IPS-20b (cell line): ENCODE measurements around the gene POLR2E.

Experiments used
- H3K27ac ChIP-seq: one replicate; pipeline ENCODE4 v1.5.1; 2013; ENCODE audit warnings: low read length
- H3K27me3 ChIP-seq: 2 replicates; pipeline ENCODE4 v1.6.1; 2013; ENCODE audit warnings: mild to moderate bottlenecking, low read length, inconsistent platforms; ENCODE audit not compliant: insufficient read depth
- H3K36me3 ChIP-seq: 2 replicates; pipeline ENCODE4 v1.6.1; 2013; ENCODE audit warnings: low read depth, mild to moderate bottlenecking, inconsistent platforms, low read length, moderate library complexity; ENCODE audit not compliant: insufficient read depth
- H3K4me1 ChIP-seq: 2 replicates; pipeline ENCODE4 v1.6.1; 2013; ENCODE audit warnings: mild to moderate bottlenecking, control low read depth, inconsistent platforms, low read length, moderate library complexity; ENCODE audit not compliant: insufficient read depth
- H3K4me3 ChIP-seq: 2 replicates; pipeline ENCODE4 v1.5.1; 2013; ENCODE audit warnings: mild to moderate bottlenecking, low read length, inconsistent platforms
- H3K9ac ChIP-seq: 2 replicates; pipeline ENCODE4 v1.6.1; 2013; ENCODE audit warnings: low read depth, mild to moderate bottlenecking, inconsistent platforms, low read length, moderate library complexity
- H3K9me3 ChIP-seq: 2 replicates; pipeline ENCODE4 v1.6.1; 2013; ENCODE audit warnings: mild to moderate bottlenecking, low read depth, low read length, inconsistent platforms; ENCODE audit not compliant: insufficient read depth

The POLR2E gene

GRCh38 chr19:1087813-1088415 is 7.3 kb downstream of the POLR2E start:
- no peak overlapping the region for H3K4me3 ChIP-seq
- no peak overlapping the region for H3K9ac ChIP-seq
- peaks cover 75% of the 10 kb centered on the region for H3K36me3 ChIP-seq
- H3K27ac ChIP-seq = no peak overlapping the region
- no peaks in the 10 kb centered on the region for H3K27me3 ChIP-seq
- H3K9me3 ChIP-seq = no peaks in the 10 kb centered on the region
- no peaks in the 10 kb centered on the region for H3K4me1 ChIP-seq

- Histone ChIP-seq H3K9me3 (no peaks in the 10 kb centered on the region), H3K27ac (no peak overlapping the region), H3K9ac (no peak overlapping the region), H3K4me3 (no peak overlapping the region), H3K36me3 (peaks cover 66% of the 10 kb centered on the region), H3K27me3 (no peaks in the 10 kb centered on the region), H3K4me1 (no peaks in the 10 kb centered on the region)
These were observed 8.6 kb downstream of the POLR2E start for GRCh38 chr19:1086613-1087012.

GRCh38 chr19:1085676-1086442 is 9.3 kb downstream of the POLR2E start:
- Histone ChIP-seq H3K36me3 (peaks cover 59% of the 10 kb centered on the region), H3K4me1 (no peaks in the 10 kb centered on the region), H3K4me3 (no peak overlapping the region), H3K9ac (no peak overlapping the region), H3K9me3 (no peaks in the 10 kb centered on the region), H3K27ac (no peak overlapping the region), H3K27me3 (no peaks in the 10 kb centered on the region)

GRCh38 chr19:1085053-1085658 is 10.0 kb downstream of the POLR2E start:
- Histone ChIP-seq H3K4me3 (no peak overlapping the region), H3K36me3 (peaks cover 55% of the 10 kb centered on the region), H3K9ac (no peak overlapping the region), H3K9me3 (no peaks in the 10 kb centered on the region), H3K27ac (no peak overlapping the region), H3K4me1 (no peaks in the 10 kb centered on the region), H3K27me3 (no peaks in the 10 kb centered on the region)

- Histone ChIP-seq H3K27ac (no peak overlapping the region), H3K27me3 (no peaks in the 10 kb centered on the region), H3K9me3 (no peaks in the 10 kb centered on the region), H3K4me1 (no peaks in the 10 kb centered on the region), H3K9ac (no peak overlapping the region), H3K36me3 (peaks cover 55% of the 10 kb centered on the region), H3K4me3 (no peak overlapping the region)
These were observed 10.9 kb downstream of the POLR2E start for GRCh38 chr19:1084024-1084868.

- no peaks in the 10 kb centered on the region for H3K4me1 ChIP-seq
- no peak overlapping the region for H3K9ac ChIP-seq
- no peaks in the 10 kb centered on the region for H3K9me3 ChIP-seq
- no peaks in the 10 kb centered on the region for H3K27me3 ChIP-seq
- H3K4me3 ChIP-seq = no peak overlapping the region; the same call in 1 of the 2 replicates
- peaks cover 46% of the 10 kb centered on the region for H3K36me3 ChIP-seq
- H3K27ac ChIP-seq = no peak overlapping the region
These were observed 12.0 kb downstream of the POLR2E start for GRCh38 chr19:1082928-1083816.

GRCh38 chr19:1082165-1082927 is 12.8 kb downstream of the POLR2E start:
- H3K9ac ChIP-seq = no peak overlapping the region
- H3K4me1 ChIP-seq = no peaks in the 10 kb centered on the region
- no peaks in the 10 kb centered on the region for H3K9me3 ChIP-seq
- H3K27me3 ChIP-seq = no peaks in the 10 kb centered on the region
- H3K27ac ChIP-seq = no peak overlapping the region
- H3K4me3 ChIP-seq = peak overlapping the region; percentile 64
- H3K36me3 ChIP-seq = peaks cover 37% of the 10 kb centered on the region

GRCh38 chr19:1081301-1082164 is 13.6 kb downstream of the POLR2E start:
- Histone ChIP-seq H3K36me3 (peaks cover 37% of the 10 kb centered on the region), H3K27me3 (no peaks in the 10 kb centered on the region), H3K27ac (no peak overlapping the region)

GRCh38 chr19:1080360-1081161 is 14.6 kb downstream of the POLR2E start:
- Histone ChIP-seq H3K27me3 (no peaks in the 10 kb centered on the region), H3K27ac (no peak overlapping the region), H3K4me1 (no peaks in the 10 kb centered on the region), H3K9ac (no peak overlapping the region), H3K9me3 (no peaks in the 10 kb centered on the region), H3K36me3 (peaks cover 33% of the 10 kb centered on the region), H3K4me3 (no peak overlapping the region)

More at GRCh38 chr19:1081301-1082164, 13.6 kb downstream of the POLR2E start:
- Histone ChIP-seq H3K9me3 (no peaks in the 10 kb centered on the region), H3K4me1 (no peaks in the 10 kb centered on the region), H3K9ac (no peak overlapping the region), H3K4me3 (peak overlapping the region; percentile 35)
